IPS-18a (cell line): ENCODE measurements around the gene SFR1.
A peak's percentile ranks its signal among the peaks of the same experiment; 100 is the strongest.
"Not testable (repeated sequence)": the region's sequence is repeated elsewhere in the genome, so short reads cannot be mapped to it uniquely, and the experiment has no call there.

Source experiments
- H3K27ac ChIP-seq: one replicate; pipeline ENCODE4 v1.5.1; 2013; ENCODE audit warnings: low read length
- H3K27me3 ChIP-seq: one replicate; pipeline ENCODE4 v1.6.1; 2013; ENCODE audit warnings: mild to moderate bottlenecking, low read length; ENCODE audit not compliant: control insufficient read depth, insufficient read depth
- H3K36me3 ChIP-seq: one replicate; pipeline ENCODE4 v1.6.1; 2013; ENCODE audit warnings: low read depth, low read length; ENCODE audit not compliant: control insufficient read depth
- H3K4me1 ChIP-seq: one replicate; pipeline ENCODE4 v1.6.1; 2013; ENCODE audit warnings: low read depth, low read length; ENCODE audit not compliant: control insufficient read depth
- H3K4me3 ChIP-seq: one replicate; pipeline ENCODE4 v1.5.1; 2013; ENCODE audit warnings: low read length
- H3K9ac ChIP-seq: one replicate; pipeline ENCODE4 v1.6.1; 2013; ENCODE audit warnings: mild to moderate bottlenecking, low read length, moderate library complexity
- H3K9me3 ChIP-seq: one replicate; pipeline ENCODE4 v1.6.1; 2013; ENCODE audit warnings: low read depth, low read length; ENCODE audit not compliant: control insufficient read depth

The SFR1 gene

GRCh38 chr10:104138131-104138530 lies 16.2 kb downstream of the SFR1 start:
- H3K36me3 ChIP-seq = no peaks in the 10 kb centered on the region
- H3K9ac ChIP-seq = no peak overlapping the region
- H3K27me3 ChIP-seq = no peaks in the 10 kb centered on the region
- no peak overlapping the region for H3K4me3 ChIP-seq
- H3K27ac ChIP-seq = no peak overlapping the region
- no peaks in the 10 kb centered on the region for H3K9me3 ChIP-seq
- peaks cover 12% of the 10 kb centered on the region for H3K4me1 ChIP-seq

- H3K4me1 ChIP-seq = peaks cover 12% of the 10 kb centered on the region
- H3K36me3 ChIP-seq = no peaks in the 10 kb centered on the region
- H3K27ac ChIP-seq = no peak overlapping the region
- H3K27me3 ChIP-seq = no peaks in the 10 kb centered on the region
- no peak overlapping the region for H3K9ac ChIP-seq
- H3K4me3 ChIP-seq = no peak overlapping the region
- H3K9me3 ChIP-seq = no peaks in the 10 kb centered on the region
Observed at GRCh38 chr10:104139221-104139620, 17.2 kb downstream of the SFR1 start.

- peak overlapping the region; percentile 20 for H3K27ac ChIP-seq
- H3K4me3 ChIP-seq = peak overlapping the region; percentile 28
- no peak overlapping the region for H3K9ac ChIP-seq
- peaks cover 18% of the 10 kb centered on the region for H3K4me1 ChIP-seq
- H3K9me3 ChIP-seq = no peaks in the 10 kb centered on the region
- H3K36me3 ChIP-seq = no peaks in the 10 kb centered on the region
- no peaks in the 10 kb centered on the region for H3K27me3 ChIP-seq
Observed at GRCh38 chr10:104142081-104142480, 20.1 kb downstream of the SFR1 start.

GRCh38 chr10:104143829-104144228 lies 21.9 kb downstream of the SFR1 start:
- Histone ChIP-seq H3K4me3 (no peak overlapping the region), H3K36me3 (no peaks in the 10 kb centered on the region), H3K27me3 (no peaks in the 10 kb centered on the region), H3K27ac (no peak overlapping the region), H3K4me1 (peaks cover 22% of the 10 kb centered on the region), H3K9me3 (no peaks in the 10 kb centered on the region), H3K9ac (no peak overlapping the region)

- Histone ChIP-seq H3K9ac (no peak overlapping the region), H3K36me3 (no peaks in the 10 kb centered on the region), H3K27me3 (no peaks in the 10 kb centered on the region)
Observed at GRCh38 chr10:104144931-104145330, 23.0 kb downstream of the SFR1 start.

DNA sequence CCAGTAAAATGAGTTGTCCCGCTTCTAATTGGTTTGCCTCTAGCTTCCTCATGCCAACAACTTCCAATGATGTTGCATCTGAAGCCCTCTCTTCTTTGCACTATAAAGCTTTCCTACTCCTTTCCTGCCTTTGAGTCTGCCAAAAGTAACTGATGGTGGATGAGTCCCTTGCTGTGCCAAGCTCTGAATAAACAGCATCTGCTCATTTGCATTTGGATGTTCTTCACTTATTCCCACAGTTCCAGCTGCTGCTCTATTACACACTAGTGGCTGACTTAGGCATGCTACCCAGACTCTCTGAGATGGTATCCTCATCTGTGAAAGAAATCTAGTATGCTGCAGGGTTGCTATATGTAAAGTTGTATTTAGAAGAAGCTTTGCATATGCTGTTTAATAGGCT lies 24.9 kb downstream of the SFR1 start:
- H3K27me3 ChIP-seq = no peaks in the 10 kb centered on the region
- H3K27ac ChIP-seq = no peak overlapping the region

More at GRCh38 chr10:104144931-104145330, 23.0 kb downstream of the SFR1 start:
- no peaks in the 10 kb centered on the region for H3K9me3 ChIP-seq
- peaks cover 22% of the 10 kb centered on the region for H3K4me1 ChIP-seq
- H3K27ac ChIP-seq = no peak overlapping the region
- H3K4me3 ChIP-seq = no peak overlapping the region

DNA sequence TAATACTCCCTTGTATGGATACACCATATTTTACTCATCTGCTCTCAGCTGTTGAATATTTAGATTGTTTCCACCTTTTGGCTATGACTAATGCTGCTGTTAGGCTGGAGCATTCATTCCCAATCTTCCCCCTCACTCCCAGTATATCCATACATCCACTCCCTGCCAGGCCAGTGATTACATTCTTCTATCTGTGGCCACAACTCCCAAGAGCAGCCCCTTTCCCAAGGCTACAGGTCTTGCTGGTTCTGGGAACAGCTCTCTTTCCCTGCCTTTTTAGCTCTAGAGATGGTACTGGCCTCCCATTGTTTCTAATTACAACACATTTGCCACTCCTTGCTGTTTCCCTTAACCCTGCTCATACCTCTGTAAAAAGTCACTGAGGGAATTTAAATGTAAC lies 28.2 kb downstream of the SFR1 start:
- H3K9me3 ChIP-seq = no peaks in the 10 kb centered on the region
- no peak overlapping the region for H3K4me3 ChIP-seq
- H3K9ac ChIP-seq = no peak overlapping the region
- H3K27ac ChIP-seq = no peak overlapping the region
- H3K27me3 ChIP-seq = no peaks in the 10 kb centered on the region
- no peaks in the 10 kb centered on the region for H3K36me3 ChIP-seq
- H3K4me1 ChIP-seq = peaks cover 11% of the 10 kb centered on the region

More for the DNA sequence above, 24.9 kb downstream of the SFR1 start:
- Histone ChIP-seq H3K9me3 (no peaks in the 10 kb centered on the region), H3K4me1 (peaks cover 19% of the 10 kb centered on the region), H3K9ac (no peak overlapping the region), H3K36me3 (no peaks in the 10 kb centered on the region), H3K4me3 (no peak overlapping the region)

DNA sequence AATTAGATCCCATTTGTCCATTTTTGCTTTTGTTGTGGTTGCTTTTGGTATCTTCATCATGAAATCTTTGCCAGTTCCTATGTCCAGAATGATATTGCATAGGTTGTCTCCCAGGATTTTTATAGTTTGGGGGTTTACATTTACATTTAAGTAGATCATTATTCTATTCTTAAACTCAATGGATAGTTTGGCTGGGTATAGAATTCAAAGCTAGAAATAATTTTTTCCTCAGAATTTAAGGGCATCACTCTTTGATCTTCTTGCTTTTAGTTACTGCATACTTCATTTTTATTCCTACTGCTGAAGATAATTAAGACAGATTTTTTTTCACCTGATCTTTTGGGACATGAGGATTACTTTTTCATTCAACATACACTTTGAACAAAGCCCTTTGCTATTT lies 29.8 kb downstream of the SFR1 start:
- no peaks in the 10 kb centered on the region for H3K27me3 ChIP-seq
- no peak overlapping the region for H3K4me3 ChIP-seq
- H3K9ac ChIP-seq = no peak overlapping the region
- H3K9me3 ChIP-seq = no peaks in the 10 kb centered on the region
- no peaks in the 10 kb centered on the region for H3K36me3 ChIP-seq
- H3K4me1 ChIP-seq = peaks cover 8% of the 10 kb centered on the region
- no peak overlapping the region for H3K27ac ChIP-seq

- Histone ChIP-seq H3K27me3 (no peaks in the 10 kb centered on the region), H3K4me3 (no peak overlapping the region), H3K36me3 (no peaks in the 10 kb centered on the region), H3K4me1 (no peaks in the 10 kb centered on the region), H3K9me3 (no peaks in the 10 kb centered on the region), H3K27ac (no peak overlapping the region), H3K9ac (no peak overlapping the region)
Observed at GRCh38 chr10:104155591-104155990, 33.6 kb downstream of the SFR1 start.

DNA sequence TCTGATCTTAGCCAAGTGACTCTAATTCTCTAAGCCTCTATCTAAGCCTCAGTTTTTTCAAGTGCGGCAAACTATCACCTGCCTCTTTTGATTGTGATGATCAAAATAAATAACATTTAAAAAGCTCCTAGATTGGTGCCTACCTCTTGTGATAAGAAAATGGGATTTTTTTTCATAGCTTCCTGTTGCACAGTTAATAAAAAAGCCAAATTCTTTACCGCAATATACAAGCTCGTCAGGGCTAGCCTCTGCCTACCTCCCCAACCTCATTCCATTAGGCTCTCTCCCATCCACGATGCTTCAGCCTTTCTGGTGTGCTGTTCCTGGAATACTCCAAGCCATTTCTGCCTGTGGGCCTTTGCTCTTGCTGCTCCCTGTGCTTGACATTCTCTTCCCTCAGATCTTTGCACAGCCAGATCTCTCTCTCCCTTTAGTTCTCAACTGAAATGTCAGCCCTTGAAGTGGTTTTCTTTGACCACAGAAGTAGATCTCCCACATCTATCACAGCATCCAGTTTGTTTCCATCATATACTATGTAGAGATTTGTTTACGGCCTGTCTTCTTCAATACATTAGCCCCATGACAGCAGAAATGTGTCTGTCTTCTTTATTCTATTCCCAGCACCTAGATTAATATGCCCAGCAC lies 48.8 kb downstream of the SFR1 start:
- H3K36me3 ChIP-seq = no peaks in the 10 kb centered on the region

GRCh38 chr10:104174136-104174535 lies 52.2 kb downstream of the SFR1 start:
- H3K27ac ChIP-seq, H3K27me3 ChIP-seq, H3K4me1 ChIP-seq, H3K9me3 ChIP-seq, H3K4me3 ChIP-seq, H3K36me3 ChIP-seq, H3K9ac ChIP-seq: not testable (repeated sequence)

More for the DNA sequence above, 48.8 kb downstream of the SFR1 start:
- H3K27me3 ChIP-seq = no peaks in the 10 kb centered on the region
- no peaks in the 10 kb centered on the region for H3K9me3 ChIP-seq
- H3K4me1 ChIP-seq = no peaks in the 10 kb centered on the region
- H3K27ac ChIP-seq = no peak overlapping the region
- H3K4me3 ChIP-seq = no peak overlapping the region
- no peak overlapping the region for H3K9ac ChIP-seq
